ENCODE results near the gene TMEM51. TPM values are rescaled to one million over a fixed set of nuclear protein-coding genes. Genes with fewer than 3 reads are reported as not detected.
"Not testable (repeated sequence)": the region's sequence is repeated elsewhere in the genome, so short reads cannot be mapped to it uniquely, and the experiment has no call there.

TMEM51 gene
- total and polyA plus RNA-seq, 10 of the 15 experiments (the other 5 are each of a cell fraction or from before 2014, with no cell fraction given), result 0.55 to 4.8 (median 3.1) TPM

- TF ChIP-seq EZH2 (IDR thresholded peaks at IDR 0.05; ENCODE audit: borderline replicate concordance, control insufficient read depth, low read depth, low read length) (no peak), JUND (IDR thresholded peaks at IDR 0.05; ENCODE audit: low read depth, low read length) (no peak)
- TF ChIP-seq, protein P1, sequence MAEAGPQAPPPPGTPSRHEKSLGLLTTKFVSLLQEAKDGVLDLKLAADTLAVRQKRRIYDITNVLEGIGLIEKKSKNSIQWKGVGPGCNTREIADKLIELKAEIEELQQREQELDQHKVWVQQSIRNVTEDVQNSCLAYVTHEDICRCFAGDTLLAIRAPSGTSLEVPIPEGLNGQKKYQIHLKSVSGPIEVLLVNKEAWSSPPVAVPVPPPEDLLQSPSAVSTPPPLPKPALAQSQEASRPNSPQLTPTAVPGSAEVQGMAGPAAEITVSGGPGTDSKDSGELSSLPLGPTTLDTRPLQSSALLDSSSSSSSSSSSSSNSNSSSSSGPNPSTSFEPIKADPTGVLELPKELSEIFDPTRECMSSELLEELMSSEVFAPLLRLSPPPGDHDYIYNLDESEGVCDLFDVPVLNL (IDR thresholded peaks at IDR 0.05; ENCODE audit: low read depth, low read length), result no peak
Observed at GRCh38 chr1:15174615-15174983, 21.1 kb downstream of the TMEM51 start (continued).

- H3K36me3 ChIP-seq (ENCODE audit: control insufficient read depth in 2 of 2, insufficient read depth in 2 of 2, low read length in 1 of 2); FAIRE-seq; intact Hi-C loops (cut with micrococcal nuclease; ENCODE audit: unreplicated experiment); H3K79me2 ChIP-seq (ENCODE audit: control insufficient read depth, insufficient read depth, low read length); H4K20me1 ChIP-seq (ENCODE audit: control insufficient read depth, insufficient read depth); H3K9ac ChIP-seq (ENCODE audit: control insufficient read depth, insufficient read depth, low read length); H3K4me3 ChIP-seq; H3K9me3 ChIP-seq (replicated peaks; ENCODE audit: control insufficient read depth, insufficient read depth, low read length); DNase-seq (ENCODE audit: low read depth, low spot score); in situ Hi-C loops (cut with MboI); H3K27me3 ChIP-seq (replicated peaks in 1 of 2; ENCODE audit: control insufficient read depth in 2 of 2, insufficient read depth in 2 of 2, low read length in 1 of 2); BruUV-seq (replicated peaks): not testable (repeated sequence)
- ChIA-PET POLR2A (interaction anchor here (0.6 to 3.1 kb wide), 3 partner anchors 10 to 73 kb away, joined by 3 to 12 read pairs (median 5); no protein-coding TSS in a partner anchor), SMC1A (ENCODE audit: uncharacterized antibody, unreplicated experiment) (interaction anchor here (0.8 to 3.2 kb wide), 8 partner anchors 10 to 96 kb away, joined by 3 to 17 read pairs (median 4); no protein-coding TSS in a partner anchor), RAD21 (ENCODE audit: unreplicated experiment) (interaction anchor here (1.3 kb wide), 1 partner anchor 47 kb away, joined by 4 read pairs; no protein-coding TSS in a partner anchor), CTCF (interaction anchor here (1.1 to 2.2 kb wide), 2 partner anchors 18 to 22 kb away, joined by 3 to 5 read pairs; partner anchors contain the start of gene TMEM51)
- Histone ChIP-seq H3K4me1 (ENCODE audit: control insufficient read depth, insufficient read depth, low read length) (peaks cover 44% of the 10 kb centered on the region), H3K27ac (ENCODE audit: control insufficient read depth, insufficient read depth) (peak overlapping the region; percentile 79), H3K4me2 (ENCODE audit: control insufficient read depth, insufficient read depth) (peak overlapping the region; percentile 30; the same call in 1 of the 2 replicates), H2AFZ (ENCODE audit: control insufficient read depth, low read depth, low read length) (peak overlapping the region; percentile 7)
- TF ChIP-seq YY1 (IDR thresholded peaks at IDR 0.05; ENCODE audit: low read depth, low read length) (0 out of 2 replicates have a peak, but pooled peaks have one; percentile 14), KLF5 (IDR thresholded peaks at IDR 0.05; ENCODE audit: partially characterized antibody) (peak; percentile 36), PKNOX1 (IDR thresholded peaks at IDR 0.05) (peak; percentile 63; the same call in 1 of the 2 replicates)
- ATAC-seq, result peak; percentile 67
- WGBS (ENCODE audit: insufficient coverage, insufficient replicate concordance, low lambda C conversion rate, missing lambda C conversion rate), result 31% methylated on average over 6 of the region's 6 CpGs
Observed at GRCh38 chr1:15175324-15176094, 22.0 kb downstream of the TMEM51 start.

All from GM12878 (cell line).